Stomach (tissue), 4 donors: ENCODE data around the gene PFKFB4.

Source experiments
- CTCF ChIP-seq, 7 experiments: fragments of 450-650 bp in 4 of 7; fragments of 200-600 bp in 3 of 7; sonication (generic) in 3 of 7; IDR thresholded peaks; one replicate each; pipeline ENCODE4 v1.5.1; 2016 to 2019; ENCODE audit warnings: antibody characterized with exemption in 7 of 7, control low read depth in 2 of 7, mild to moderate bottlenecking in 1 of 7
- EP300 ChIP-seq: sonication (generic); formaldehyde crosslinking; IDR thresholded peaks from one replicate; pipeline ENCODE4 v1.6.1; 2017; ENCODE audit warnings: antibody characterized with exemption
- POLR2A ChIP-seq, 4 donors: fragments of 450-650 bp; IDR thresholded peaks; one replicate each; pipeline ENCODE4 v1.6.1; 2016; ENCODE audit warnings: antibody characterized with exemption in 4 of 4, control low read depth in 2 of 4, mild to moderate bottlenecking in 1 of 4, moderate library complexity in 1 of 4
- POLR2AphosphoS5 ChIP-seq, 3 donors: sonication (generic); formaldehyde crosslinking; IDR thresholded peaks; one replicate each; pipeline ENCODE4 v1.6.1; 2016; ENCODE audit warnings: antibody characterized with exemption in 3 of 3

- TF ChIP-seq CTCF (IDR thresholded peaks at IDR 0.05) (no peak), POLR2AphosphoS5 (IDR thresholded peaks at IDR 0.05) (no peak), EP300 (no peak), POLR2A (IDR thresholded peaks at IDR 0.05) (no peak)
These were observed 45.1 kb downstream of the PFKFB4 start for GRCh38 chr3:48511551-48511950.
